Uterus (tissue), 4 donors: ENCODE measurements around the gene THSD4. TPM values are rescaled to one million over a fixed set of nuclear protein-coding genes. Genes with fewer than 3 reads are reported as not detected.

Experiments
- DNase-seq, 2 donors: peaks; one replicate each; pipeline ENCODE4 v3.0.0-alpha.2; 2019 to 2020
- H3K27ac ChIP-seq, 2 donors: fragments of 200-600 bp; sonication (generic); 1 replicate in 1 of 2; 2 replicates in 1 of 2; pipeline ENCODE4 v1.5.1; 2016 to 2018
- H3K27me3 ChIP-seq, 2 donors: fragments of 200-600 bp; sonication (generic); one replicate each; pipeline ENCODE4 v1.5.1; 2018 to 2019; ENCODE audit warnings: control low read depth in 1 of 2
- H3K36me3 ChIP-seq, 2 donors: fragments of 200-600 bp; sonication (generic); one replicate each; pipeline ENCODE4 v1.5.1; 2019; ENCODE audit warnings: control low read depth in 1 of 2
- H3K4me1 ChIP-seq, 2 donors: fragments of 200-600 bp; sonication (generic); one replicate each; pipeline ENCODE4 v1.5.1; 2018 to 2019; ENCODE audit warnings: control low read depth in 1 of 2
- H3K4me3 ChIP-seq, 2 donors: fragments of 200-600 bp; sonication (generic); 1 replicate in 1 of 2; 2 replicates in 1 of 2; pipeline ENCODE4 v1.5.1; 2018 to 2019; ENCODE audit warnings: mild to moderate bottlenecking in 1 of 2
- H3K9me3 ChIP-seq, 2 donors: fragments of 200-600 bp; sonication (generic); one replicate each; pipeline ENCODE4 v1.5.1; 2019; ENCODE audit warnings: control low read depth in 1 of 2
- CTCF ChIP-seq, 4 experiments: fragments of 200-600 bp in 2 of 4; fragments of 450-650 bp in 2 of 4; sonication (generic) in 2 of 4; IDR thresholded peaks; one replicate each; pipeline ENCODE4 v1.5.1; 2016 to 2019; ENCODE audit warnings: antibody characterized with exemption in 4 of 4, mild to moderate bottlenecking in 2 of 4, moderate library complexity in 1 of 4
- POLR2A ChIP-seq, 2 donors: fragments of 450-650 bp; IDR thresholded peaks; one replicate each; pipeline ENCODE4 v1.6.1; 2016; ENCODE audit warnings: antibody characterized with exemption in 2 of 2, mild to moderate bottlenecking in 1 of 2, moderate library complexity in 1 of 2
- intact Hi-C: fragments of 100-400 bp; cut with DNase I; formaldehyde crosslinking; loops from one replicate; pipeline ENCODE4 v1.15.1; 2023; ENCODE audit warnings: low total_unique reads
- total RNA-seq, 4 donors: library from RNA; depleted of rRNA in 3 of 4; stranded (reverse); fragments of >200 nt in 3 of 4; gene quantifications; one replicate each; pipeline versions ENCODE4 v1.1.0 to v1.2.4, GENCODE V29; 2014 to 2023
- donor health status: DM: yes; HTN: yes; CAD: no.

Gene THSD4
- total RNA-seq, 4 donors from 2014 or later = 7.1 to 144 (median 35.4) TPM

GRCh38 chr15:71749500-71749899, 634.2 kb downstream of the THSD4 start:
- Histone ChIP-seq H3K4me1 (no peaks in the 10 kb centered on the region), H3K36me3 (no peaks in the 10 kb centered on the region), H3K9me3 (no peaks in the 10 kb centered on the region), H3K27me3 (no peaks in the 10 kb centered on the region), H3K27ac (no peak overlapping the region), H3K4me3 (no peak overlapping the region)
- intact Hi-C loops = loop anchor here (10.0 kb wide), 1 partner anchor 405 kb away; no protein-coding TSS in a partner anchor
- no peak for DNase-seq
- TF ChIP-seq POLR2A (IDR thresholded peaks at IDR 0.05) (no peak), CTCF (IDR thresholded peaks at IDR 0.05) (no peak)

GRCh38 chr15:71752128-71752527, 636.9 kb downstream of the THSD4 start:
- TF ChIP-seq POLR2A (IDR thresholded peaks at IDR 0.05) (no peak), CTCF (IDR thresholded peaks at IDR 0.05) (no peak)
- Histone ChIP-seq H3K36me3 (no peaks in the 10 kb centered on the region), H3K4me1 (no peaks in the 10 kb centered on the region), H3K9me3 (no peaks in the 10 kb centered on the region), H3K4me3 (no peak overlapping the region), H3K27me3 (no peaks in the 10 kb centered on the region), H3K27ac (peak overlapping the region in 1 of 2 donors; percentile 41)
- DNase-seq = no peak
- intact Hi-C loops = no loop called here

DNA sequence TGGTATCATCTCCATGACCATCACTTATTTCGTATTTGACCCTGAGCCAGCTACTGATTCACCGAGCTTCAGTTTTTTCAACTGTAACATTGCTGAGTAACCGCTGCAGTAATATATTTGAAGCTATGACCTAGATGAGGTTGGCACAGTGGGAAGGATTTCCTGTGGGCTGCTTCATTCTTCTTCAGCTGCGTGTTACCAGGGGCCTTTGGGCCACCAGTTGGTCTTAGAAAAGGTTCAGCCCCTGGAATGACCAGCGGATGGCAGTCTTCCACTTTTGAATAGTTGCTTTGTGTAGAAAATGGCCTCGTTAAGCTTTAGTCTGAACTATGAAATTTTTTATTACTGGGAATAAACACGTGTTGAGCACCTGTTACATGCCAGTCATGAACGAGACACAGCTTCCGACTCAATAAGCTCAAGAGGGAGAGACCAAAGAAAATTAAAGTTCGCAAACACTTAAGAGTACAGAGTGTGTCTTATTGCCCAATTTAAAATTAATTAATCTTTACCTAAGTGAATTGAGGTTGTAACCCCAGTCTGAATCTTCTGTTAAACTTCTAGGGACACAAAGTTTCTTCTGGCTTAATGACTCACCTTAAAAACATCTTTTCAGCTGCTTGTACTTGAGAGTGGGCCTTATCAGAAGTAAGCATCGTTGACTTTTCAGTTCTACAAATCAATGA, 637.5 kb downstream of the THSD4 start:
- no peaks in the 10 kb centered on the region for H3K36me3 ChIP-seq
- peak overlapping the region in 1 of 2 donors; percentile 41 for H3K27ac ChIP-seq
- H3K9me3 ChIP-seq = no peaks in the 10 kb centered on the region
- H3K4me3 ChIP-seq = no peak overlapping the region
- no peak for DNase-seq
- intact Hi-C loops = no loop called here
- H3K4me1 ChIP-seq = no peaks in the 10 kb centered on the region
- H3K27me3 ChIP-seq = no peaks in the 10 kb centered on the region
- no peak for TF ChIP-seq POLR2A (IDR thresholded peaks at IDR 0.05)
- peak in 1 of 4 experiments; percentile 22 for TF ChIP-seq CTCF (IDR thresholded peaks at IDR 0.05)

- Histone ChIP-seq H3K27ac (no peak overlapping the region), H3K4me1 (no peaks in the 10 kb centered on the region), H3K36me3 (no peaks in the 10 kb centered on the region), H3K27me3 (no peaks in the 10 kb centered on the region), H3K4me3 (no peak overlapping the region), H3K9me3 (no peaks in the 10 kb centered on the region)
- TF ChIP-seq POLR2A (IDR thresholded peaks at IDR 0.05) (no peak), CTCF (IDR thresholded peaks at IDR 0.05) (no peak)
- intact Hi-C loops = no loop called here
- DNase-seq = no peak
Measured at GRCh38 chr15:71753346-71753745, 638.1 kb downstream of the THSD4 start.

GRCh38 chr15:71754660-71755059, 639.4 kb downstream of the THSD4 start:
- H3K27ac ChIP-seq = no peak overlapping the region
- H3K36me3 ChIP-seq = no peaks in the 10 kb centered on the region
- H3K4me3 ChIP-seq = no peak overlapping the region
- no peaks in the 10 kb centered on the region for H3K27me3 ChIP-seq
- intact Hi-C loops = no loop called here
- no peaks in the 10 kb centered on the region for H3K4me1 ChIP-seq
- no peak for TF ChIP-seq POLR2A (IDR thresholded peaks at IDR 0.05)
- TF ChIP-seq CTCF (IDR thresholded peaks at IDR 0.05) = no peak
- DNase-seq = no peak
- H3K9me3 ChIP-seq = no peaks in the 10 kb centered on the region
